Suppressor macrophage treated with lipopolysaccharide for 4 hours (primary cell): ENCODE data around the gene ZBTB7B.
A peak's percentile ranks its signal among the peaks of the same experiment; 100 is the strongest.

ENCODE experiments used
- DNase-seq: peaks from one replicate; pipeline ENCODE4 v3.0.0-alpha.2; 2020

ZBTB7B gene

DNA sequence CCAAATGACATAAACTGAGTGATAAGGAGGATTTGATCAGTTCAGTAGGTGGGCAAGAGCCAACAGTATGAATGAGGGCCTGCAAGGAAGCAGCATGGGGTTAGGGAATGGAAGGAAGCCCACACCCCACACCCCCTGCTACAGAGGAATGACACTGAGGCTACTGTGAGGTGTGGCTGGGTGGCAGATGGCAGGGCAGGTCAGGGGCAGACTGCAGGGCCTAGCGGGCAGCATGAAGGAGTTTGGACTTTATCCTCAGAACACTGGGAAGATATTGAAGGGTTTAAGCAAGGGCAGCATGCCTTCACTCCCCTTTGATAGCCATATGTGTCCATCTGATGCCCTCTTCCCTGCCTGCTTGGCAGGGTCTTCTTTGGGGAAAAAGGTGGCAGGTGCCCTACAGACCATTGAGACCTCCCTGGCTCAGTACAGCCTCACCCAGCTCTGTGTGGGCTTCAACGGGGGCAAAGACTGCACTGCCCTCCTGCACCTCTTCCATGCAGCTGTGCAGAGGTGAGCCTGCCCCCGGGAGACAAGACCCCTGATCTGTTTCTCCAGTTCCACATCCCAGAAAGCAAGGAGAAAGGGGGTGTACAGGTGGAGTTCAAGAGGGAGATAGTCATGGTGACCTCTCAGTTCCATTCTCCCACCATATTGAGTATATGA is 13.3 kb upstream of the ZBTB7B start:
- no peak for DNase-seq

DNA sequence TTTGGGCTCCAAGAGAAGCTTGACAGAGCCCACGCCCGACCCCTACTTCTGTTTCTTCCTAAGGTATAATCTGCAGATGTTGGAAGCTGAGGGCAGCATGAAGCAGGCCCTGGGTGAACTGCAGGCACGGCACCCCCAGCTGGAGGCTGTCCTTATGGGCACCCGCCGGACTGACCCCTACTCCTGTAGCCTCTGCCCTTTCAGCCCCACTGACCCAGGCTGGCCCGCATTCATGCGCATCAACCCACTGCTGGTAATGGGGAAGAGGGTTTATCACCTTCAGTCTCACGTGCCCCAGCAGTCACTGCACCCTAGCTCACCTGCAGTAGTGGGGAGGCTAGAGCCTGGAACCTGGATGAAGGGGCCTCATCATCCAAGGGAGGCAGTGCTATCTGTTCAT is 12.3 kb upstream of the ZBTB7B start:
- no peak for DNase-seq

- DNase-seq = no peak
These were observed 9.7 kb upstream of the ZBTB7B start for GRCh38 chr1:154992721-154993571.

- DNase-seq = no peak
These were observed 8.9 kb upstream of the ZBTB7B start, which contains the start of gene LENEP for GRCh38 chr1:154993572-154994268. Gene LENEP (plus strand): TSS chr1:154993586. CDS start chr1:154993608, 22 bp downstream.

- no peak for DNase-seq
These were observed 8.4 kb upstream of the ZBTB7B start for GRCh38 chr1:154994269-154994587.

DNA sequence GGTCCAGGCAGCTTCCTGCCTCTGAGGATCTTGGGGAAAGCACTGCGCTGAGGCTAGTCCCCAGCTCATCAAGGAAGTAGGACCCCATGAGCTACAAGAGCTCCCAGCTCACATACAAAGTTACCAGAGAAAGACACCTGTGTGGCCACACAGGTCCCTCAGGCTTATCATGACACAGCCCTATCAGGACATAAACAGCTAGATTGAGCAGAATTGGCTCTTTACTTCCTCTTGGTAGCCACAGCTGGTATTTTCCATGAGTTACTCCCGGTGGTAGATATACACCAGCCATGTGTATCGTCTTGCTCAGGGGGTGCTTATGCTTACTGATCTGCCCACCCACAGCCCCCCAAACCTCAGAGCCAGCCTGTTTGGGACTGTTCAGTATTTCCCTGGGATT is 8.0 kb upstream of the ZBTB7B start:
- DNase-seq = no peak

DNA sequence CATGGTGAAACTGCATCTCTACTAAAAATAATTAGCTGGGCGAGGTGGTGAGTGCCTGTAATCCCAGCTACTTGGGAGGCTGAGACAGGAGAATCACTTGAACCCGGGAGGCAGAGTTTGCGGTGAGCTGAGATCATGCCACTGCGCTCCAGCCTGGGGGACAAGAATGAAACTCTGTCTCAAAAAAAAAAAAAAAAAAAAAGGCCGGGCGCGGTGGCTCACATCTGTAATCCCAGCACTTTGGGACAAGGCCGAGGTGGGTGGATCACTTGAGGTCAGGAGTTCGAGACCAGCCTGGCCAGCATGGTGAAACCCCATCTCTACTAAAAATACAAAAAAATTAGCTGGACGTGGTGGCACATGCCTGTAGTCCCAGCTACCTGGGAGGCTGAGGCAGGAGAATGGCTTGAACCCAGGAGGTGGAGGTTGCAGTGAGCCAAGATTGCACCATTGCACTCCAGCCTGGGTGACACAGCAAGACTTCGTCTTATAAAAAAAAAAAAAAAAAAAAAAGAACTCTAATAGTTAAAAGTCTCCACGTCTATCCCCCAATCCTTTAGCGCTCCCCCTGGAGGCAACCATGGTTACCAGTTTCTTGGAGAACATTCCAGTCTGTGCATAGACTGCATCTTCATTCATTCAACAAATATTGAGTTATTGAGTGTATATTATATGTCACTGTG is 7.2 kb upstream of the ZBTB7B start:
- peak; percentile 72 for DNase-seq

DNA sequence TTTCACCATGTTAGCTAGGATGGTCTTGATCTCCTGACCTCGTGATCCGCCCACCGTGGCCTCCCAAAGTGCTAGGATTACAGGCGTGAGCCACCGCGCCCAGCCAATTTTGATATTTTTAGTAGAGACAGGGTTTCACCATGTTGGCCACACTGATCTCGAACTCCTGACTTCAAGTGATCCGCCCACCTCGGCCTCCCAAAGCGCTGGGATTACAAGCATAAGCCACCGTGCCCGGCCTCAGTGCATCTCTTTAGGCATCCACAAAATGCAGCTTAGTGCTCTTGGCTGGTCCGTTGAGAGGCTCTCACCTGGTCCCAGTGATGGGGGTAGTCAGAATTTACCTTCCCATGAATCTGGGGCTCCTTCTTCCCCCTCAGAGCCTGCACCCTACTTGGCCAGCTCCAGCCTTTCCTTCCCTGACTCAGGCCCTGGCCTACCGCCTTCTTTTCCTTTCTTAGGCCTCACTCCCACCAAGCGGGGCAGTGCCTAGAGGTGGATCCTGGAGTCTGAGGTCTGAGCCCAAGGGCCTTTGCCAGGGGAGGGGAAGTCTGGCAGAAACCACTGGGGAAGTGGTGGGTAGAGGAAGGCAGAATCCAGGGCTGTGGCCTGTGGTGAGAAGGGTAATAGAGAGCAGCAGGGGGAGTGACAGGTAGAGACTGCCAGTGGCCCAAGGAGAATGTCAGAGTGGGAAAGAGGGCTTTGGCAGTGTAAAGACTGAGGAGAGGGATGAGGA is 5.5 kb upstream of the ZBTB7B start:
- no peak for DNase-seq

DNA sequence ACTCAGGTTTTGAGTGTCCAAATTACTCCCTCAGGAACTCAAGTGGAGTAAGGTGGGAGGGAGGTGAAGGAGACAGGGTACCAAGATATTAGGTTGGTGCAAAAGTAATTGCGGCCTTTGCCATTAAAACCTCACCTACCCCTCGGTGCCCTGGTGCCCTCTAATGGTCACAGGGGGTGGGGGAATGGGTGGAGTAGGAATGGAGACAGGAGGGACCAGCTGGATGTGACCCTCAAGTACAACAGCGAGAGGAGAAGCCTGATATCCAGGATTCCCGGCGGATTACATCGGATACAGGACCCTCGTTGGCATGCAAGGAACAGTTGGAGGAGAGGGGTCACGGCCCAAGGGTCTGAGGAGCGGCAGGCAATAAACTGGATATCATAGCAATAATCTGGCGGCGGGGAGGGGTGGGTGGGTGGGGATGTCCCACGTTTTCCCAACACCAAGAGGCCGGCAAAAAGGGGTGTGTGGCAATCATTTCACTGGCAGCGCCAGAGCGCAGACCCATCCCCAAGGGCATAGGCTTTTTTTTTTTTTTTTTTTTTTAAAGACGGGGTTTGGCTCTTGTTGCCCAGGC is 4.3 kb upstream of the ZBTB7B start:
- DNase-seq = no peak

- DNase-seq = peak; percentile 74
These were observed 3.6 kb upstream of the ZBTB7B start for GRCh38 chr1:154998818-154999570.

- no peak for DNase-seq
These were observed 2.8 kb upstream of the ZBTB7B start for GRCh38 chr1:154999571-155000410.

DNA sequence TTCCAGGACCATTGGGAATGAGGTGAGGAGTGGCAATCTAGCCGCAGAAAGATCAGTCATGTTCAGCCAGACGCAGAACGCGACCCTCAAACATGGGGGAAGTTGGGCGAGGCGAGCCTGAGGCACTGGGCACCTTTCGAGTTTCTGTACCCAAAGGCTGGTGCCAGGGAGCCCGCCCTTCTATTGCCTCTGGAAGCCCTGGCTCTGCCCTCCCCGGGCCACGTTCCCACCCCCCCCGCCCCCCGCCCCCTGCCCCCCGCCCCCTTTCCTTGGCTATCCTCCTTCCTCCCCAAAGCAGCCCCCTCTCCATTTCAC is 2.2 kb upstream of the ZBTB7B start:
- DNase-seq = no peak

DNA sequence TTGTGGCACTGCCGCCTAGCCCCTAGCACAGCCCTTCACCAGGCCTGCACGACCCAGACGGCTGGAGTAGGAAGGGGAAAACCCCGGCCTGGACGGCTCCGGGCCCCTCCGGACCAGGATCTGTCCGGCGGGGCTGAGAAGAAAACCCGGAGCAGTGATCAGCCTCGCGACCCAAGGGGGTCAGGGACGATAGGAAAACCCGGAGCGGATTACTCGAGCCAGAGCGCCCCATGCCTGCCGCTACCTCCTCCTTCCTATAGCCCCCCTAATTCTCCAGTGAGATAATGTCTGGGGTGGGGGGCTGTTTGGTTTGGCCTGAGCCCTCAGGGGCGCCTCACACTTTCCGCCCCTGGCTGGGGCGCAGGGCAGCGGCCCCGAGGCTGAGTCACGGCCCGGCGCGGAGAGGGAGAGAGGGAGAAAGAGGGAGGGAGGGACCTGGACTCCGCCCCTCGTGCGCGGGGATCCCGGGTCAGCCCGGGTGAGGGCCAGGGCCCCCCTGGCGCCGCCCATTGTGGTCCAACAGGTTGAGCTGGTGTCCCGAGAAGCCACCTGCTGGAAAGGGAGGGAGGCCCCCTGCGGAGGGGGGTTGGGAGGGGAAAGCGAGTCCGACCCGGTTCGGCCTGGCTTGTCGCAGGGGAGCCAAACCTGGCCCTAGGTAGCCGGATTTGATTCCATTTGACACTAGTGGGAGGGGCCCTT is 1.7 kb upstream of the ZBTB7B start:
- peak; percentile 70 for DNase-seq

DNA sequence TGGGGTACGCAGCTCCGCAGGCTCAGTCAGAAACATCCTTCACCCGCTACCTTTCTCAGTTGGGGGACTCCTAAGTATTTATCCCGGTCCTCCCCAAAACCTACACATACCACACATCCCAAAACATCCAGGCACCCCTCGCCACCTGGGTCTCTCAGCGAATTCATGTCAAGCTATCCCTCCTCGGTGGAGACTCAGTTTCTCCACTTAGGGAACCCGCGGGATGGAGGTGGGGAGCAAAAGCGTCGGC is 1.3 kb upstream of the ZBTB7B start:
- DNase-seq = no peak

DNA sequence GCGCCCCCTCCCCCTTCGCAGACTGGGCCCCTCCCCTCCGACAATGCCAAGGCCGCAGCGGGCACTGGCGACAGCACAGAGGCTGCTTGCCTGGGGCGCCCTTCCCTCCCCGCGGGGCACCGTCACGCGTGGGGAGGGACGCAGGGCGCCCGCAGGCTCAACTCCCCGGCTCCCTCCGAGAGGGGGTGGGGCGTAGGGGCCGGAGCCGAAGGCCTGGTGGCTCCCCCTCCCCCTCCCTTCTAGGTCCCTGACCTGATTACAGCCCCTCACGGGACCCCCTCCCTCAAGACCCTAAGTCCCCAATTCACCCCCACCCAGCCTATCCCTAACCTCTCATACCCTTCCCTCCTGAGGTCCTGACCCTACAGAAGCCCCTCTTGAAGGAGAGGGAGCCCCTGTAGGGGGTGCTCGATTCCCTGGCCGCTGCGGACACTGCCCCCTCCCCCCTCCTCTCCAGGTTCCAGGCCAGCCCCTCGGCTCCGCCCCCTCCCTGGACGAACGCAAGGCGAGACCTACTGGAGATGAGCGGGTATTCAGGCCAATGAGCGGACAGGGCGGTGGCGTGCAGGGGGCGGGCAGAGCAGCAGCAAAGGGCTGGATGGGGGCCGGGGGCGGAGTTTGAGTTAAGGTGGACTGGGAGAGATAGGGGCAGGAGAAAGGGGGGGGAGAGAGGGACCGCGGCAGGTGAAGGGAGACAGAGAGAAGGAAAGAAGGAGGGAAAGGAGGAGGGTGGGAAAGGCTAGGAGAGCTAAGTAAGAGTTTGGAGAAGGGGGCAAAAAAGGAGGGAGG is 733 bp upstream of the ZBTB7B start:
- peak; percentile 99 for DNase-seq

GRCh38 chr1:155003227-155003765 is 694 bp downstream of the ZBTB7B start:
- no peak for DNase-seq

DNA sequence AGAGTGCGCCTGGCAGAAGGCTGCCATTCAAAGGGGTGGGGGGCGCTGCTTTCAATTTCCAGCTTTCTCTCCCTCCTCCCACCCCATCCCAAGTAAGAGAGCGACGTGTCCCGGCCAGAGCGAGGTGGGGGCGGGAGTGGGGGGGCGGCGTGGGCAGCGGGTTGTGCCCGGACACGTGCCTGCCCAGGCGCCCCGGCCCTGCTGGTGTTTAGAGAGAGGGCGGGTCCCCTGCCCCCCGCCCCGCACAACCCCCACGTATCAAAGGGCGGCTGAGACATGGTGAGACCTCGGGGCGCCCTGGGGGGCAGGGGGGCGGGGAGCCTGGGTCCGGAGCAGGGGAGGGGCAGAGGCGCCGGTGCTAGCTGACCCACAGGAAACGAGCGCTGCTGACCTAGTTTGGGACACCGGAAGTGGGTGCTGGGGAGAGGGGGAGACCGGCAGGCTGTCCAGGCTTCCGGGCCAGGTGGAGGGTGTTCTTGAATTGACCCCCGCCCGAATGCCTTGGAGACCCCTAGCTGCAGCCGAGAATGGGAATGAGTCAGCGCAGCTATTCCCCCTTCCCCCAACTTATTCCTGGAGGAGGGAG is 1.3 kb downstream of the ZBTB7B start:
- no peak for DNase-seq

DNA sequence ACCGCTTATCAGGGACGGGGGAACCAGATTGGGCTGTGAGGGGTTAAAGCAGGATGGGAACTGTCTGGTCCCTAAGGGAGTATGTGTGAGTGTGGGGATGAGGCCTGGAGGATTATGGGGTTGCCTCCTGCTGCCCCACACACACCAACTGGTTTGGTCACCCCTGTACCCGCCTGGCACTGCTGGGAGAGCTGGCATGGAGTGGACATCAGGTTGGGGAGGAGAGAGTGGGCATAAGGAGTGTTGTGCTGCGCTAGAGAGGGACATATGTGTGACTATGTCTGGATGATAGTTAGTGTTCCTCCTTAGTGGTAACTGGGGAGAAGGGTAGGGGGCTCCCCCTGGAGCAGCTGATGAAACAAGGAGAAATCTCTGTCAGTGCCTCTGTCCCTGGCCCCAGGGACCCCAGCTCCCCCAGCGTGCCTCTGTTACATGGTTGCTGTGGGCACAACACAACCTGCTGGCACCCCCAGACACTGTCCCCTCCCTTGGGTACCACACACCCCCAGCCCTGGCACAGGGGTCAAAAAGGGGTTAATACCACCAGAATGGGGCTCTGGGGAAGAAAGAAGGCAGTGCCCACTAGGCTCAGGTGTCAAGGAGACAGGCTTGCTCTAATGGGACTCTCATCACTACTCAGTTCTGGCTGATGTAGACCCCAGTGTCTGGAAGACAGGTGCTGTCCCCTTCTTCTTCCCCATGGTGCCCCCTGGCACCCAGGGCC is 1.9 kb downstream of the ZBTB7B start:
- no peak for DNase-seq
